HCT116 (cell line): ENCODE measurements around the gene HMX3. TPM values are rescaled to one million over a fixed set of nuclear protein-coding genes. Genes with fewer than 3 reads are reported as not detected.

Source experiments
- ATAC-seq: fragments of 200-7000 bp; cut with Tn5 transposase; 2 replicates; pipeline ENCODE4 v1.9.1; 2020; ENCODE audit warnings: mild to moderate bottlenecking, moderate library complexity
- BruUV-seq: library from RNA; stranded (reverse); fragments of 400-500 nt; replicated peaks from 2 replicates; lab custom pipeline; 2021; lab: Mats Ljungman, UMichigan
- CTCF ChIA-PET: fragments of 300-600 bp; sonication (Branson Sonifier 250); formaldehyde crosslinking; loops from one replicate; lab custom pipeline; 2021; ENCODE audit warnings: antibody characterized with exemption; lab: Charles Lee
- POLR2A ChIA-PET: fragments of 300-600, 350-600 bp; sonication (Branson Sonifier 250); formaldehyde crosslinking; loops from one replicate; lab custom pipeline; 2021; ENCODE audit warnings: antibody characterized with exemption; lab: Charles Lee
- RAD21 ChIA-PET, 2 experiments: fragments of 300-600 bp; sonication (Branson Sonifier 250); formaldehyde crosslinking; loops; one replicate each; lab custom pipeline; 2023; ENCODE audit warnings: low total read pairs in 2 of 2; ENCODE audit not compliant: uncharacterized antibody in 2 of 2, unreplicated experiment in 2 of 2, low non-redundant PET in 1 of 2; lab: Charles Lee
- DNase-seq: peaks from one replicate; pipeline ENCODE4 v3.0.0-alpha.2; 2010; ENCODE audit warnings: low read depth, low spot score
- H2AFZ ChIP-seq: fragments of 200-600 bp; shearing (Covaris generic), sonication (generic); 2 replicates; pipeline ENCODE4 v1.6.1; 2017; ENCODE audit warnings: low read depth, mixed run types, mixed read lengths, antibody characterized with exemption, low read length; ENCODE audit not compliant: poor library complexity, severe bottlenecking
- H3K27ac ChIP-seq: 2 replicates; pipeline ENCODE4 v1.5.1; 2012; ENCODE audit warnings: low read depth, low read length
- H3K27me3 ChIP-seq: fragments of 200-600 bp; sonication (generic); 2 replicates; pipeline ENCODE4 v1.6.1; 2016; ENCODE audit warnings: mixed run types, low read length, mixed read lengths; ENCODE audit not compliant: insufficient read depth
- H3K36me3 ChIP-seq, 2 experiments: fragments of 200-500 bp in 1 of 2; fragments of 200-600 bp in 1 of 2; sonication (Bioruptor generic) in 1 of 2; sonication (generic) in 1 of 2; 2 replicates each; pipeline versions ENCODE4 v1.5.1 to v1.6.1; 2014 to 2016; ENCODE audit warnings: low read length in 2 of 2, inconsistent platforms in 1 of 2, mixed read lengths in 1 of 2, mixed run types in 1 of 2; ENCODE audit not compliant: insufficient read depth in 2 of 2, control insufficient read depth in 1 of 2
- H3K4me1 ChIP-seq, 2 experiments: fragments of 200-600 bp in 1 of 2; sonication (generic) in 1 of 2; 2 replicates each; pipeline versions ENCODE4 v1.5.1 to v1.6.1; 2012 to 2017; ENCODE audit warnings: low read length in 2 of 2, inconsistent platforms in 1 of 2, mild to moderate bottlenecking in 1 of 2, mixed read lengths in 1 of 2, mixed run types in 1 of 2, moderate library complexity in 1 of 2; ENCODE audit not compliant: insufficient read depth in 2 of 2, control insufficient read depth in 1 of 2
- H3K4me2 ChIP-seq: fragments of 200-600 bp; sonication (generic); 2 replicates; pipeline ENCODE4 v1.6.1; 2017; ENCODE audit warnings: mixed run types, low read length, mixed read lengths
- H3K4me3 ChIP-seq, 2 experiments: fragments of 200-600 bp in 1 of 2; sonication (generic) in 1 of 2; replicated peaks in 1 of 2; 2 replicates each; pipeline ENCODE4 v1.5.1; 2011 to 2016; ENCODE audit warnings: low read length in 2 of 2, control low read depth in 1 of 2, low read depth in 1 of 2, mild to moderate bottlenecking in 1 of 2, mixed read lengths in 1 of 2, mixed run types in 1 of 2
- H3K79me2 ChIP-seq: fragments of 200-600 bp; sonication (generic); 2 replicates; pipeline ENCODE4 v1.6.1; 2017; ENCODE audit warnings: mild to moderate bottlenecking, mixed run types, low read length, moderate library complexity, mixed read lengths; ENCODE audit not compliant: insufficient read depth
- H3K9ac ChIP-seq: fragments of 200-600 bp; sonication (generic); 2 replicates; pipeline ENCODE4 v1.6.1; 2016; ENCODE audit warnings: low read length, mixed read lengths
- H3K9me2 ChIP-seq: fragments of 200-600 bp; sonication (generic), shearing (Covaris generic); 2 replicates; pipeline ENCODE4 v1.6.1; 2017; ENCODE audit warnings: mixed run types, mild to moderate bottlenecking, moderate library complexity; ENCODE audit not compliant: insufficient read depth
- H3K9me3 ChIP-seq, 2 experiments: fragments of 200-500 bp in 1 of 2; fragments of 200-600 bp in 1 of 2; sonication (Bioruptor generic) in 1 of 2; sonication (generic) in 1 of 2; 2 replicates each; pipeline ENCODE4 v1.6.1; 2014 to 2017; ENCODE audit warnings: low read length in 2 of 2, mixed read lengths in 2 of 2, inconsistent platforms in 1 of 2, low read depth in 1 of 2, mild to moderate bottlenecking in 1 of 2, mixed run types in 1 of 2, moderate library complexity in 1 of 2; ENCODE audit not compliant: control insufficient read depth in 1 of 2, insufficient read depth in 1 of 2
- H4K20me1 ChIP-seq: fragments of 200-600 bp; sonication (generic), shearing (Covaris generic); 2 replicates; pipeline ENCODE4 v1.6.1; 2017; ENCODE audit warnings: mixed run types, mild to moderate bottlenecking, moderate library complexity; ENCODE audit not compliant: insufficient read depth
- EGR1 ChIP-seq: IDR thresholded peaks from 2 replicates; pipeline ENCODE4 v1.6.1; 2012; ENCODE audit warnings: low read depth
- EZH2 ChIP-seq: fragments of 200-600 bp; sonication (generic); IDR thresholded peaks from 2 replicates; pipeline ENCODE4 v1.6.1; 2017; ENCODE audit warnings: antibody characterized with exemption, mixed run types
- FOSL1 ChIP-seq: IDR thresholded peaks from 2 replicates; pipeline ENCODE4 v1.6.1; 2012; ENCODE audit warnings: low read depth
- JUND ChIP-seq: IDR thresholded peaks from 2 replicates; pipeline ENCODE4 v1.6.1; 2012
- POLR2AphosphoS5 ChIP-seq: IDR thresholded peaks from 2 replicates; pipeline ENCODE4 v1.6.1; 2011; ENCODE audit warnings: mild to moderate bottlenecking, low read depth, low read length, moderate library complexity
- ZBTB33 ChIP-seq: IDR thresholded peaks from 2 replicates; pipeline ENCODE4 v1.6.1; 2011; ENCODE audit warnings: mild to moderate bottlenecking, low read length, moderate library complexity; ENCODE audit not compliant: insufficient replicate concordance; ENCODE audit errors: extremely low read depth
- ZNF274 ChIP-seq: fragments of 200-500 bp; sonication (Bioruptor generic); IDR thresholded peaks from 2 replicates; pipeline ENCODE4 v1.6.1; 2014; ENCODE audit warnings: mild to moderate bottlenecking, low read depth, low read length, inconsistent platforms
- intact Hi-C: fragments of 100-400 bp; cut with micrococcal nuclease; formaldehyde crosslinking; loops from 2 replicates; pipeline ENCODE4 v1.10.0; 2022
- total RNA-seq: library from RNA; stranded (reverse); gene quantifications from one replicate; pipeline ENCODE4 v1.2.1, GENCODE V29; 2021; ENCODE audit not compliant: unreplicated experiment

The HMX3 gene
- total RNA-seq, 1 experiment from 2014 or later, result not detected

GRCh38 chr10:123180101-123181090, 44.6 kb downstream of the HMX3 start:
- BruUV-seq, result no TSS peak
- Histone ChIP-seq H3K9ac (no peak overlapping the region), H3K4me2 (no peak overlapping the region), H3K9me2 (no peaks in the 10 kb centered on the region), H3K36me3 (peaks cover 4 to 25% of the 10 kb centered on the region in 2 experiments; a peak in 3 of 4 replicates), H2AFZ (no peak overlapping the region), H3K27me3 (no peaks in the 10 kb centered on the region), H4K20me1 (no peaks in the 10 kb centered on the region), H3K4me1 (no peaks in the 10 kb centered on the region), H3K9me3 (peaks cover 18 to 33% of the 10 kb centered on the region in 2 experiments), H3K4me3 (no peak overlapping the region), H3K79me2 (peaks cover 23% of the 10 kb centered on the region), H3K27ac (no peak overlapping the region)
- ATAC-seq (no peak), DNase-seq (no peak)
- TF ChIP-seq FOSL1 (no peak), EGR1 (no peak), ZBTB33 (no peak), POLR2AphosphoS5 (no peak), ZNF274 (no peak), JUND (no peak), EZH2 (no peak)
- intact Hi-C loops, result no loop called here
- ChIA-PET RAD21 (no interaction called here), POLR2A (no interaction called here), CTCF (no interaction called here)
